SU-DHL-6 (cell line): ENCODE measurements around the gene AKIP1.

Experiments
- EZH2phosphoT487 ChIP-seq: fragments of 200-600 bp; sonication (generic), shearing (Covaris generic); conservative IDR thresholded peaks from 2 replicates; pipeline ENCODE4 v1.6.1; 2018; ENCODE audit warnings: mild to moderate bottlenecking, antibody characterized with exemption, low read length, moderate library complexity, mixed read lengths
- TF ChIP-seq, protein P1 (sequence below): fragments of 200-600 bp; sonication (generic); IDR thresholded peaks from one replicate; pipeline ENCODE4 v1.5.1; 2017; ENCODE audit warnings: antibody characterized with exemption, mild to moderate bottlenecking, low read length, moderate library complexity; ENCODE audit not compliant: insufficient read depth, poor library complexity, severe bottlenecking

DNA sequence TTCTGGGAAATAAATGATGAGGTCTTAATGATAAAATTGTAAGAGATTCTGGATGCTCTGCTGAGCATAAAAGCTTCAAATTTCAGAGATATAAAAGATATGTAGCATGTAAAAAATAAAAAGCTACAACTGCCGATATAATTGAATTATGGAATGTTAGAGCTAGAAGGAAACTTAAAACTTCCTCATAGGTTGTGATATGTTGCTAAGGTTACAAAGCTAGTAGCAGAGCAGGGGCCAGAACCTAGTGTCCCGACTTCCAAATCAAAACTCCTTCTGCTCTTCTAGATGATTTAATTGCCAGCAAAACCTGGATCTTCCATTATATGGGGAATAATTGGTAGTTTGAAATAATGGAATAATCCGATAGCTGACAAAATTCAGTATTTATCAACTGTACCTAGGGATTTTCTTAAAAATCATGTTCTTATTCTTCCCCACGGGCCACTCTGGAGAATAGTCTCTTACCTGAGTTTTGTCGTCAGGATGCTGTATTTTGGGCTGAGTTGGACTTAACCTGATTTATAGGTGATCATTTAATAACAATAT lies 31.6 kb downstream of the AKIP1 start, which contains the start of gene ASCL3:
- TF ChIP-seq, protein P1, sequence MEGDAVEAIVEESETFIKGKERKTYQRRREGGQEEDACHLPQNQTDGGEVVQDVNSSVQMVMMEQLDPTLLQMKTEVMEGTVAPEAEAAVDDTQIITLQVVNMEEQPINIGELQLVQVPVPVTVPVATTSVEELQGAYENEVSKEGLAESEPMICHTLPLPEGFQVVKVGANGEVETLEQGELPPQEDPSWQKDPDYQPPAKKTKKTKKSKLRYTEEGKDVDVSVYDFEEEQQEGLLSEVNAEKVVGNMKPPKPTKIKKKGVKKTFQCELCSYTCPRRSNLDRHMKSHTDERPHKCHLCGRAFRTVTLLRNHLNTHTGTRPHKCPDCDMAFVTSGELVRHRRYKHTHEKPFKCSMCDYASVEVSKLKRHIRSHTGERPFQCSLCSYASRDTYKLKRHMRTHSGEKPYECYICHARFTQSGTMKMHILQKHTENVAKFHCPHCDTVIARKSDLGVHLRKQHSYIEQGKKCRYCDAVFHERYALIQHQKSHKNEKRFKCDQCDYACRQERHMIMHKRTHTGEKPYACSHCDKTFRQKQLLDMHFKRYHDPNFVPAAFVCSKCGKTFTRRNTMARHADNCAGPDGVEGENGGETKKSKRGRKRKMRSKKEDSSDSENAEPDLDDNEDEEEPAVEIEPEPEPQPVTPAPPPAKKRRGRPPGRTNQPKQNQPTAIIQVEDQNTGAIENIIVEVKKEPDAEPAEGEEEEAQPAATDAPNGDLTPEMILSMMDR: no peak
- TF ChIP-seq EZH2phosphoT487: no peak
